Left renal cortex interstitium (tissue), 4 donors: Measurements from ENCODE around the gene LXN. TPM values are rescaled to one million over a fixed set of nuclear protein-coding genes. Genes with fewer than 3 reads are reported as not detected.
A peak's percentile ranks its signal among the peaks of the same experiment; 100 is the strongest.
"Not testable (repeated sequence)": the region's sequence is repeated elsewhere in the genome, so short reads cannot be mapped to it uniquely, and the experiment has no call there.

Experiments used
- DNase-seq, 4 donors: peaks; one replicate each; pipeline ENCODE4 v3.0.0-alpha.2; 2013; ENCODE audit warnings: low read depth in 4 of 4, low spot score in 2 of 4, missing footprints in 1 of 4
- polyA plus RNA-seq, 4 donors: library from polyadenylated mRNA; unstranded; fragments of 120-200 nt; gene quantifications; one replicate each; pipeline ENCODE4 v1.2.1, GENCODE V29; 2013; ENCODE audit not compliant: insufficient read length in 4 of 4

Gene LXN, protein sequence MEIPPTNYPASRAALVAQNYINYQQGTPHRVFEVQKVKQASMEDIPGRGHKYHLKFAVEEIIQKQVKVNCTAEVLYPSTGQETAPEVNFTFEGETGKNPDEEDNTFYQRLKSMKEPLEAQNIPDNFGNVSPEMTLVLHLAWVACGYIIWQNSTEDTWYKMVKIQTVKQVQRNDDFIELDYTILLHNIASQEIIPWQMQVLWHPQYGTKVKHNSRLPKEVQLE
- polyA plus RNA-seq, result 10 to 100 TPM; 27.2 to 36.1 (median 31.1) TPM

GRCh38 chr3:158672215-158673176, at the start of gene LXN:
Gene LXN (minus strand): TSS chr3:158672648. CDS start chr3:158672478, 170 bp downstream.
- peak; percentile 55 to 76 (median 67) for DNase-seq

DNA sequence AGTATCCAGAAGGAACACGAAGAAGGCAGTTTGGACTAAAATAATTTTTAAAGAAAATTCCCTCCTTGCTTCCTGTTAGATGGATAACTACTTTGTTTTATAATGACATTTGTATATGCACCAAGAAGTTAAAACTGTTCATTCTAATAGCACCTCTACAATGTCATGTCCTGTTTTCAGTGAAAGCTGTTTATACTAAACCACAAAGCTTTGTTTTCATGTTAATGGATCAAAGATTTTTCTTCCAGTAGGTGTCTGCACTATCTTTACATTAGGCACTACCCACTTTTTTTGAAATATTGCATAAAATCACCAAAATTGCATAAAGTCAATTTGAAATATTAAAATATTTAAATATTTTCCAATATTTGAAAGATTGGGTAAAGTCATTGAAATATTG, 49.7 kb upstream of the LXN start:
- no peak for DNase-seq

DNA sequence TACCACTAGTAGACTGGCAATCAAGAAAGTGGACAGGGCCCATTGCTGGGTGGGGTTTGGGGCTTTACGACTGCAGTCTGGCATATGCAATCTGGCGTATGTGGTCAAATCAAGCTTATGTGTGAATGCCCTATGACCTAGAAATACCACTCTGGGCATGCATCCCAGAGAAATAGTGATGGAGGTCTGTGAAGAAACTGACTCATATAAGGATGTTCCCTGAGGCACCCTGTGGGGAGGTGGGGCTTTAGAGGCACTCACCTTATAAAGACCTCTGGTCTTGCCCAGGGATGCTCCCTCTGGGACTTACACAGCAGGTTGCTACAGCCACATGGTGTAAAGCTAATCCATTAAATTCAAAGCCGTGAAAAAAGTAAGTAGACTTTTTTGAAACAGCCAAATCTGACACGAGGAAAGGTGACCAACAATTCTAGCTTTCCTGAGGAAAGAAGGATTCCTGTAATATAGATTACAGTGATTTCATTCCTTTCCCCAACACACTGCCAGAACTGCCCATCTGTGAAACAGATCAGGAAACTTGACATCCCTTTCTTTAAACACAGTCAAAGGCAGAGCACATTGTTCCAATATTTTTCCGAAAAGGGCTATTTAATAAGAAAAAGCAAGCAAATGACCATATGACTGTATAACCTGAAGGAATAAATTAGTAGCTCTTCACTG, 46.2 kb upstream of the LXN start:
- DNase-seq, result no peak

DNA sequence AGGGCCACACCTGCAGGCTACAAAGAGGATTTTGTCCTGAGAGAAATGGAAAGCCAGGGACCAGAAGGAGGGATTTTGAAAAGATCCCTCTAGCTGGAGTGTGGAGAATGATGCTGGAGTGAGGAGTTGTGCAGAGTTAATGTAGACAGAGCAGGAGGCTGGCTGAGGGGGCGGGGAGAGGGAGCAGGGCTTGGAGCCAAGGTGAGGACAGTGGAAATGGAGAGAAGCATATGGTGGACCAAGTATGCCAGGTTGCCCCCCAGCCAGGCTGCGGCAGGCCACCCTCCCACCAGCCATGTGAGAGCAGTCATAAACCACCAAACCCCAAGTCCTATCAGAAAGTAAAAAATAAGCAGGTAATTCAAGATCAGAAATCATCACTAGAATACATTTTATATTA, 45.1 kb upstream of the LXN start:
- no peak for DNase-seq

DNA sequence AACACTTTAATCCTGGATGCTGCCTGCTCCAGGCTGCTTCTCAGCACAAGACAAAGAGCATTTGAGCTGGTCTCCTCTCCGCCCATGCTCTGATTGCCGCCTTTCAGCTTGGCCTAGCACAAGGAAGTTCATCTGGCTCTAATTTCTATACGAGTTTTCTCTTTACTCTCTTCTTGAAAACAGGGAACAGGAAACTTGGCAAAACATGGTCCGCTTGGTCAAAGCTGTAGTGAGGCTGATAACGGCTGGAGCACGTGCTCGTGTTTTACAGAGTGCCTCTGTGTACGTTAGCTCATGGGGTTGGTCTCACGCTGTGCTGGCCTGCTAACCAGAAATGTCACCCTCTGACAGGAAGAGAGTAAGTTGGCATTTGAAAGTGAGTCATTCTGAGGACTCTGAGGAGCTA, 40.6 kb upstream of the LXN start:
- DNase-seq, result no peak

GRCh38 chr3:158712443-158712842, 40.0 kb upstream of the LXN start:
- no peak for DNase-seq

GRCh38 chr3:158711886-158712285, 39.4 kb upstream of the LXN start:
- no peak for DNase-seq

- DNase-seq, result no peak
These were observed 38.2 kb upstream of the LXN start for GRCh38 chr3:158710601-158711000.

- no peak for DNase-seq
These were observed 37.2 kb upstream of the LXN start for GRCh38 chr3:158709666-158710083.

DNA sequence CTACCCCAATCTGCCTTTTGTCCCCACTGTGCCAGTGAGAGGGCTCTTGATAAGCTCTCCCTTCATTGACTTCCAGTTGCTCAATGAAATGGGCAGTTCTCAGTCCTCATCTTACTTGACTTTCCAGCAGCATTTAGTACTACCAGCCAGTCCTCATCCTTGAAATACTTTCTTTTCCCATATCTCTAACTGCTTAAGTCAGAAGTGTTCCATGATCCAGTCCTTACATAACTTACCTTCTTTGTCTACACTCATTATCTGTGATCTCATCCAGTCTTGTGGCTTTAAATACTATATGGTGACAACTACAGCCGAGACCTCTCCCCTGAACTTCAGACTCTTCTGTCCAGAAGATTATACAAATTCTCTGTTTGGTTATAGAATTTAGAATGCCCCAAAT, 31.1 kb upstream of the LXN start:
- DNase-seq, result no peak

GRCh38 chr3:158702815-158703481, 30.5 kb upstream of the LXN start:
- no peak for DNase-seq

DNA sequence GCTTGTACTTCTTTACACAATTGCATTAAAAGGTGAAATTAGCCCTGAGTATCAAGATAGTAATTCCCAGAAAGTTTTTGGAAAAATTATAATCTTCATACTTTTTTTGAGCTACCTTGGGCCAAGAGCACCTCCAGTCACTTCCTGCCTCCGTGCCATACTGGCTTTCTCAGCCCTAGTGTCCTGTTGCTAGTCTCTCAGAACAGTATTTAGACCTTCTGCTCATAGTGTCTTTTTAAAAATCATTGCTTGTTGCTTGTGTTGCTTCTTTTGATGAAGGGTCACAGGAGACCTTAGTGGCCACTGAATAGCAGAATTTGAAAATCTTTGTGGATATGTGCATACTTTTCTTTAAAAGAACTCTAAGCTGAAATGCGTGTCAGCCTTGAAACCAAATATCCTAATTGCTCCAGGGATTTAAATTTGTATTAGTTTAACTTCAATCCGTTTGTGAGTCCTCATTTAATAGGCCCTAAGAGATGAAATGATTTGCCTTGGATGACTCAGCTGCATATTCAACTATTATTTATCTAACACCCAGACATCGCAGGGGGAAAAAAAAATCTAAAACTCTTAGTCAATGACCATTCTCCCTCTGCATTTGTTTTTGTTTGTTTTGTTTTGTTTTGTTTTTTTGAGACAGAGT, 29.1 kb upstream of the LXN start:
- no peak for DNase-seq

- DNase-seq, result no peak
These were observed 28.1 kb upstream of the LXN start for GRCh38 chr3:158700559-158700958.

DNA sequence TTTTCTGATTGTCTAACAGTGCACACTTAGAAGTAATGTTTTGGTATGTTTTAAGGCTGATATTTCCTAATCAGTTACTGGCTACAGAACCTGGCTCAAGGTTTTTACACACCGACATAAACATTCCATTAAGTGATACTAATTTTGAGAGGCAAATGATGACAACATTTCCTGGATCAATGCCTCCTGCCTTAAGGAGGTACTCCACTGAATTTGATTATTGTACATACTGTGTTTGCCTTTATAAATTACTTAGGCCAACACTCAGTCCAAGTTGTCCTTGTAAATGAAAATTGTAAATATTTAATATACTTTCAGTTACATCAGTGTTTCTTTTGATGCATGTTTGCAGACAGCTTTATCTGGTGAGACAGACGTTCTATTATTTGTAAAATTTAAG, 24.2 kb upstream of the LXN start:
- DNase-seq, result no peak

DNA sequence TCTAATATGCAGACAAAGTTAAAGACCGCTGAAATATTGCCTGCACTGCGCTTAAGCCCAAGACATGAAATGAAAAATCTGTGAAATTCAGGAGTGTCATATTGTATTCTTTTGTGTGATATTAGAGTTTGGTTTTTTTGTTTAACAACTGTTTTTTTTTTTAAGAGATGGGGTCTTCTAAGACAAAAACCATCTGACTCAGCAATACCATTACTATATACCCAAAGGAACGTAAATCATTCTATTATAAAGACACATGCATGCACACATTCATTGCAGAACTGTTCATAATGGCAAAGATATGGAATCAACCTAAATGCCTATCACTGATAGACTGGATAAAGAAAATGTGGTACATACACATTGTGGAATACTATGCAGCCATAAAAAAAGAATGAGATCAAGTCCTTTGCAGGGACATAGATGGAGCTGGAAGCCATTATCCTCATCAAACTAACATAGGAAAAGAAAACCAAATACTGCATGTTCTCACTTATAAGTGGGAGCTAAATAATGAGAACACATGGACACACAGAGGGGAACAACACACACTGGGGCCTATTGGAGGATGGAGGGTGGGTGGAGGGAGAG, 21.5 kb upstream of the LXN start:
- DNase-seq, result not testable (repeated sequence)

GRCh38 chr3:158685159-158685558, 12.7 kb upstream of the LXN start:
- DNase-seq, result no peak

DNA sequence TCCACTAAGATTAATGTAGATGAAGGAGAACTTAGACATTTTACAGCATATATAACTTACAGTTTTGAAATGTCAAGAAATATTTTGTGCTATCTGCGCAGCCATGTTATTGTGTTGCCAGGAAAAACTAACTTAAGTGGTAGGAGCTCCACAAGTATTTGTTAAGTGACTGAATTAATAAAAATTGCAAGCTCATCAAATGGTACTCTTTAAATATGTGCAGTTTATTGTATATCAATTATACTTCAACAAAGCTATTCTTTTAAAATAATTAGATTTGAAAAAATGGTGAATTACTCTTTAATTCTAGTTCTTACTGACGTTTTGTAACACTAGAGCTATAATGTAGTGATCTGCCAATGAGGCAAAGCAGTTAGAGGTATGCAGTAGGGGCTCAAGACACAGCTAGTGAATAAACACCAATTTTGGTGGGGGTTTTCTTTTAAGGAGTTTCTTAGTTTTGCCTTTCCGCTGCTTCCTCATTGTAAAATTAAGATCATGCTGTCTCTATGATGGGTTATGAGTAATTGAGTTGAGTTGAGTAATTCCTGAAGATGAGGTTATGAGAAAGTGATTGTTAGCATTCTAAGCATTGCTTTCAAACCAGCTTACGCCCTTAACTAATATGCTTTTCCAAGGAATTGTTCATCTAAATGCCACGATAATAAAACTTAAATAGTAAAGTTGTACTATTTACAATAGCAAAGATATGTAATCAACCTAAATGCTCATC, 10.9 kb upstream of the LXN start:
- DNase-seq, result no peak

GRCh38 chr3:158680861-158681260, 8.4 kb upstream of the LXN start:
- DNase-seq, result no peak

- no peak for DNase-seq
These were observed 7.1 kb upstream of the LXN start for GRCh38 chr3:158679547-158680000.
